Type B pancreatic cell (in vitro differentiated cells): Measurements from ENCODE around the gene ZNF83. TPM values are rescaled to one million over a fixed set of nuclear protein-coding genes. Genes with fewer than 3 reads are reported as not detected.
"Not testable (repeated sequence)": the region's sequence is repeated elsewhere in the genome, so short reads cannot be mapped to it uniquely, and the experiment has no call there.

Experiments used
- DNase-seq: peaks from one replicate; pipeline ENCODE4 v3.0.0; 2021; ENCODE audit warnings: mixed read lengths; ENCODE audit not compliant: unreplicated experiment; ENCODE audit errors: extremely low spot score
- H3K27ac Mint-ChIP-seq: 2 replicates; pipeline ENCODE4 v1.8.0; 2021; ENCODE audit warnings: mild to moderate bottlenecking, mixed read lengths
- H3K27me3 Mint-ChIP-seq: 2 replicates; pipeline ENCODE4 v1.8.0; 2021; ENCODE audit warnings: mixed read lengths
- H3K36me3 Mint-ChIP-seq: 2 replicates; pipeline ENCODE4 v1.8.0; 2021; ENCODE audit warnings: mixed read lengths
- H3K4me1 Mint-ChIP-seq: one replicate; pipeline ENCODE4 v1.8.0; 2021; ENCODE audit warnings: mixed read lengths; ENCODE audit not compliant: unreplicated experiment
- H3K4me3 Mint-ChIP-seq: 2 replicates; pipeline ENCODE4 v1.8.0; 2021; ENCODE audit warnings: mild to moderate bottlenecking, mixed read lengths
- H3K9me3 Mint-ChIP-seq: 2 replicates; pipeline ENCODE4 v1.8.0; 2021; ENCODE audit warnings: mixed read lengths
- CTCF ChIP-seq: fragments of 200-600 bp; sonication (generic); conservative IDR thresholded peaks from 2 replicates; pipeline ENCODE4 v1.5.0; 2021; ENCODE audit warnings: antibody characterized with exemption, mild to moderate bottlenecking
- total RNA-seq: library from RNA; stranded (reverse); gene quantifications from 2 replicates; pipeline ENCODE4 v1.2.1, GENCODE V29; 2021; ENCODE audit warnings: low replicate concordance

Gene ZNF83
- total RNA-seq, 1 donor from 2014 or later, result 76.2 TPM

GRCh38 chr19:52621376-52621775 lies 16.8 kb downstream of the ZNF83 start:
- Mint-ChIP-seq H3K9me3 (peaks cover 3% of the 10 kb centered on the region), H3K4me3 (no peak overlapping the region), H3K27me3 (no peaks in the 10 kb centered on the region), H3K36me3 (peaks cover 36% of the 10 kb centered on the region), H3K27ac (peak overlapping the region; percentile 10), H3K4me1 (no peaks in the 10 kb centered on the region)
- DNase-seq, result no peak
- TF ChIP-seq CTCF, result no peak

- Mint-ChIP-seq H3K9me3 (peaks cover 22% of the 10 kb centered on the region), H3K27me3 (no peaks in the 10 kb centered on the region), H3K27ac (no peak overlapping the region), H3K4me1 (no peaks in the 10 kb centered on the region), H3K4me3 (no peak overlapping the region), H3K36me3 (peaks cover 58% of the 10 kb centered on the region)
- no peak for DNase-seq
- no peak for TF ChIP-seq CTCF
These were observed 24.8 kb downstream of the ZNF83 start for GRCh38 chr19:52613299-52613906.

- Mint-ChIP-seq H3K9me3 (no peaks in the 10 kb centered on the region), H3K4me1 (peaks cover 28% of the 10 kb centered on the region), H3K27ac (no peak overlapping the region), H3K4me3 (peak overlapping the region; percentile 37), H3K36me3 (peaks cover 31% of the 10 kb centered on the region), H3K27me3 (no peaks in the 10 kb centered on the region)
- TF ChIP-seq CTCF, result no peak
- DNase-seq, result no peak
These were observed 34.5 kb downstream of the ZNF83 start for GRCh38 chr19:52603558-52604207.

- DNase-seq, result no peak
- no peaks in the 10 kb centered on the region for H3K9me3 Mint-ChIP-seq
- H3K4me1 Mint-ChIP-seq, result peaks cover 28% of the 10 kb centered on the region
- H3K36me3 Mint-ChIP-seq, result peaks cover 30% of the 10 kb centered on the region
- no peak for TF ChIP-seq CTCF
- H3K27ac Mint-ChIP-seq, result peak overlapping the region; percentile 82
- H3K27me3 Mint-ChIP-seq, result no peaks in the 10 kb centered on the region
- H3K4me3 Mint-ChIP-seq, result peak overlapping the region; percentile 44
These were observed 35.2 kb downstream of the ZNF83 start for GRCh38 chr19:52602941-52603340.

GRCh38 chr19:52601974-52602366 lies 36.2 kb downstream of the ZNF83 start:
- H3K9me3 Mint-ChIP-seq, H3K27me3 Mint-ChIP-seq, DNase-seq: not testable (repeated sequence)
- Mint-ChIP-seq H3K36me3 (peaks cover 34% of the 10 kb centered on the region), H3K4me1 (peaks cover 28% of the 10 kb centered on the region), H3K27ac (peak overlapping the region; percentile 82), H3K4me3 (peak overlapping the region; percentile 96)
- TF ChIP-seq CTCF, result peak; percentile 21
